Endothelial cell of umbilical vein (primary cell): Measurements from ENCODE around the gene PRKAR1A. TPM values are rescaled to one million over a fixed set of nuclear protein-coding genes. Genes with fewer than 3 reads are reported as not detected.

ENCODE experiments used
- BruUV-seq: library from RNA; stranded (reverse); fragments of 400-500 nt; replicated peaks from 2 replicates; lab custom pipeline; 2021; lab: Mats Ljungman, UMichigan
- CTCF ChIA-PET: fragments of 300-600, 350-600 bp; sonication (Branson Sonifier 250); formaldehyde crosslinking; loops from one replicate; lab custom pipeline; 2021; ENCODE audit warnings: antibody characterized with exemption, inconsistent platforms; lab: Charles Lee
- POLR2A ChIA-PET: fragments of 300-600, 350-600 bp; sonication (Branson Sonifier 250); formaldehyde crosslinking; loops from one replicate; lab custom pipeline; 2021; ENCODE audit warnings: antibody characterized with exemption, inconsistent platforms; lab: Charles Lee
- DNase-seq: peaks from one replicate; pipeline ENCODE4 v3.0.0-alpha.2; 2011; ENCODE audit warnings: low read depth, low spot score
- FAIRE-seq: peaks from 2 replicates; lab custom pipeline; 2011; peaks lifted over from hg19 to GRCh38; lab: Jason Lieb, UNC
- H2AFZ ChIP-seq: 2 replicates; pipeline ENCODE4 v1.6.0; 2012; ENCODE audit warnings: low read depth, low read length, control low read depth, inconsistent platforms
- H3K27ac ChIP-seq: 2 replicates; pipeline ENCODE4 v1.5.1; 2011; ENCODE audit warnings: low read depth, mild to moderate bottlenecking, control low read depth, low read length, moderate library complexity; ENCODE audit not compliant: insufficient read depth
- H3K27me3 ChIP-seq, 2 experiments: 2 replicates each; pipeline versions ENCODE4 v1.6.0 to v1.6.1; 2011; ENCODE audit warnings: low read length in 2 of 2, mixed read lengths in 1 of 2; ENCODE audit not compliant: control insufficient read depth in 2 of 2, insufficient read depth in 2 of 2
- H3K36me3 ChIP-seq, 2 experiments: 2 replicates in 1 of 2; 3 replicates in 1 of 2; pipeline ENCODE4 v1.5.1; 2011; ENCODE audit warnings: low read length in 2 of 2, mild to moderate bottlenecking in 1 of 2, moderate library complexity in 1 of 2; ENCODE audit not compliant: control insufficient read depth in 2 of 2, insufficient read depth in 2 of 2; ENCODE audit errors: extremely low read depth in 1 of 2
- H3K4me1 ChIP-seq: 3 replicates; pipeline ENCODE4 v1.5.1; 2011; ENCODE audit warnings: mild to moderate bottlenecking, low read length; ENCODE audit not compliant: control insufficient read depth, insufficient read depth; ENCODE audit errors: extremely low read depth
- H3K4me2 ChIP-seq: 2 replicates; pipeline ENCODE4 v1.6.1; 2011; ENCODE audit warnings: low read length, control low read depth, mixed read lengths; ENCODE audit not compliant: insufficient read depth
- H3K4me3 ChIP-seq, 3 experiments: fragments of 200-600 bp in 1 of 3; sonication (generic), shearing (Covaris generic) in 1 of 3; replicated peaks in 1 of 3; 2 replicates each; pipeline ENCODE4 v1.5.1; 2011 to 2016; ENCODE audit warnings: control low read depth in 3 of 3, low read length in 3 of 3, mild to moderate bottlenecking in 2 of 3, inconsistent platforms in 1 of 3, low read depth in 1 of 3, moderate library complexity in 1 of 3; ENCODE audit not compliant: insufficient read depth in 1 of 3
- H3K79me2 ChIP-seq: 2 replicates; pipeline ENCODE4 v1.6.0; 2012; ENCODE audit warnings: low read length, inconsistent platforms; ENCODE audit not compliant: control insufficient read depth, insufficient read depth
- H3K9ac ChIP-seq: replicated peaks from 2 replicates; pipeline ENCODE3; 2011; ENCODE audit warnings: low read length, control low read depth; ENCODE audit not compliant: insufficient read depth; ENCODE audit errors: extremely low read depth
- H3K9me1 ChIP-seq: replicated peaks from 3 replicates; pipeline ENCODE4 v1.6.0; 2011; ENCODE audit warnings: mild to moderate bottlenecking, low read length; ENCODE audit not compliant: control insufficient read depth, insufficient read depth; ENCODE audit errors: extremely low read depth
- H3K9me3 ChIP-seq: replicated peaks from 2 replicates; pipeline ENCODE4 v1.5.1; 2012; ENCODE audit warnings: low read length, inconsistent platforms; ENCODE audit not compliant: control insufficient read depth, insufficient read depth
- H4K20me1 ChIP-seq: replicated peaks from 2 replicates; pipeline ENCODE3; 2011; ENCODE audit warnings: mild to moderate bottlenecking, low read length; ENCODE audit not compliant: control insufficient read depth, insufficient read depth; ENCODE audit errors: extremely low read depth
- EZH2 ChIP-seq: IDR thresholded peaks from 2 replicates; pipeline ENCODE4 v1.6.1; 2012; ENCODE audit warnings: borderline replicate concordance, low read depth, mild to moderate bottlenecking, moderate library complexity, low read length, inconsistent platforms; ENCODE audit not compliant: severe bottlenecking
- FOS ChIP-seq: IDR thresholded peaks from 2 replicates; pipeline ENCODE4 v1.6.1; 2011; ENCODE audit warnings: mild to moderate bottlenecking, low read length, moderate library complexity, borderline replicate concordance; ENCODE audit not compliant: insufficient read depth
- GATA2 ChIP-seq: IDR thresholded peaks from 2 replicates; pipeline ENCODE4 v1.7.0; 2011; ENCODE audit warnings: low read depth, mild to moderate bottlenecking, moderate library complexity, mixed read lengths, low read length; ENCODE audit not compliant: insufficient read length, insufficient read depth
- JUN ChIP-seq: IDR thresholded peaks from 2 replicates; pipeline ENCODE4 v1.6.1; 2011; ENCODE audit warnings: borderline replicate concordance, low read depth; ENCODE audit not compliant: insufficient read length, insufficient read depth
- MYC ChIP-seq: IDR thresholded peaks from one replicate; pipeline ENCODE4 v1.6.1; 2011; ENCODE audit warnings: mild to moderate bottlenecking, low read depth, low read length
- POLR2A ChIP-seq: IDR thresholded peaks from 2 replicates; pipeline ENCODE4 v1.6.1; 2012; ENCODE audit warnings: low read depth, mild to moderate bottlenecking, control low read depth, low read length
- POLR2AphosphoS5 ChIP-seq: IDR thresholded peaks from 2 replicates; pipeline ENCODE4 v1.6.1; 2012; ENCODE audit warnings: low read depth, mild to moderate bottlenecking, control low read depth, low read length, moderate library complexity; ENCODE audit not compliant: insufficient read depth
- dilution Hi-C: fragments of 300-500 bp; cut with MboI; formaldehyde crosslinking; loops from one replicate; pipeline ENCODE4 v1.15.0; 2019; ENCODE audit warnings: low sequenced_read_pairs; ENCODE audit not compliant: extremely low pct_ligation_motif_present
- intact Hi-C: fragments of 100-400 bp; cut with micrococcal nuclease; formaldehyde crosslinking; loops from one replicate; pipeline ENCODE4 v1.10.0; 2022
- polyA plus RNA-seq, 4 experiments: library from polyadenylated mRNA; depleted of rRNA in 3 of 4; stranded (reverse) in 3 of 4; unstranded in 1 of 4; fragments of >200 nt; gene quantifications; 2 replicates each; pipeline versions ENCODE4 v1.2.1 to v1.2.3, GENCODE V29; 2011 to 2012; ENCODE audit warnings: missing spikeins in 1 of 4
- total RNA-seq: library from RNA; stranded (reverse); gene quantifications from 2 replicates; pipeline ENCODE4 v1.2.3, GENCODE V29; 2021
- TF ChIP-seq, protein P1 (sequence below), 2 donors: IDR thresholded peaks; 1 replicate in 1 of 2; 2 replicates in 1 of 2; pipeline ENCODE4 v1.5.1; 2011; ENCODE audit warnings: low read length in 2 of 2, mild to moderate bottlenecking in 2 of 2, moderate library complexity in 2 of 2, control low read depth in 1 of 2, inconsistent platforms in 1 of 2, low read depth in 1 of 2; ENCODE audit not compliant: insufficient read depth in 1 of 2; ENCODE audit errors: extremely low read depth in 1 of 2
- TF ChIP-seq, protein P2 (sequence below): IDR thresholded peaks from 2 replicates; pipeline ENCODE4 v1.6.1; 2011; ENCODE audit not compliant: insufficient read depth, insufficient read length

Gene PRKAR1A
- total and polyA plus RNA-seq, 2 donors (not counting 3 experiments of a cell fraction or from before 2014, with no cell fraction given), result 92.0 to 257 TPM

DNA sequence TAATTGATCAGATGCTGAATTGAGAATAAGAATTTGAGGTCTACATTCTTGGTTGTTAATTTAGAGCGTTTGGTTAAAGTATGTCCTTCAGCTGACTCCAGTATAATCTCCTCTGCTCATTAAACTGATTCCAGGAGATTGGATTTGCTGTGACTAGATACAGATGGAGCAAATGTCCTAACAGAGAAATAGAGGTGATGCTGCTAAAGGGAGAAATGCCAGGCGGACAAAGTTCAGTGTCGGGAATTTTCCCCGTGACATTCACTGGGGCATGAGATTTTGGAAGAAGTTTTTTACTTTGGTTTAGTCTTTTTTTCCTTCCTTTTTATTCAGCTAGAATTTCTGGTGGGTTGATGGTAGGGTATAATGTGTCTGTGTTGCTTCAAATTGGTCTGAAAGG, 19.0 kb downstream of the PRKAR1A start:
- H3K9me1 ChIP-seq, result no peaks in the 10 kb centered on the region
- intact Hi-C loops, result loop anchor here (5.0 kb wide), 1 partner anchor 81 kb away; no protein-coding TSS in a partner anchor
- peaks cover 28 to 33% of the 10 kb centered on the region in 2 experiments for H3K36me3 ChIP-seq
- no peak for FAIRE-seq
- no peak overlapping the region for H3K4me3 ChIP-seq
- H3K79me2 ChIP-seq, result no peaks in the 10 kb centered on the region
- dilution Hi-C loops, result no loop called here
- TF ChIP-seq FOS (no peak), EZH2 (no peak), MYC (no peak), GATA2 (no peak), JUN (no peak), POLR2A (no peak), POLR2AphosphoS5 (no peak)
- TF ChIP-seq, protein P1, sequence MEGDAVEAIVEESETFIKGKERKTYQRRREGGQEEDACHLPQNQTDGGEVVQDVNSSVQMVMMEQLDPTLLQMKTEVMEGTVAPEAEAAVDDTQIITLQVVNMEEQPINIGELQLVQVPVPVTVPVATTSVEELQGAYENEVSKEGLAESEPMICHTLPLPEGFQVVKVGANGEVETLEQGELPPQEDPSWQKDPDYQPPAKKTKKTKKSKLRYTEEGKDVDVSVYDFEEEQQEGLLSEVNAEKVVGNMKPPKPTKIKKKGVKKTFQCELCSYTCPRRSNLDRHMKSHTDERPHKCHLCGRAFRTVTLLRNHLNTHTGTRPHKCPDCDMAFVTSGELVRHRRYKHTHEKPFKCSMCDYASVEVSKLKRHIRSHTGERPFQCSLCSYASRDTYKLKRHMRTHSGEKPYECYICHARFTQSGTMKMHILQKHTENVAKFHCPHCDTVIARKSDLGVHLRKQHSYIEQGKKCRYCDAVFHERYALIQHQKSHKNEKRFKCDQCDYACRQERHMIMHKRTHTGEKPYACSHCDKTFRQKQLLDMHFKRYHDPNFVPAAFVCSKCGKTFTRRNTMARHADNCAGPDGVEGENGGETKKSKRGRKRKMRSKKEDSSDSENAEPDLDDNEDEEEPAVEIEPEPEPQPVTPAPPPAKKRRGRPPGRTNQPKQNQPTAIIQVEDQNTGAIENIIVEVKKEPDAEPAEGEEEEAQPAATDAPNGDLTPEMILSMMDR (IDR thresholded peaks at IDR 0.05; ENCODE audit: extremely low read depth in 1 of 2, insufficient read depth in 1 of 2, low read depth in 1 of 2, low read length in 2 of 2), result no peak
- TF ChIP-seq, protein P2, sequence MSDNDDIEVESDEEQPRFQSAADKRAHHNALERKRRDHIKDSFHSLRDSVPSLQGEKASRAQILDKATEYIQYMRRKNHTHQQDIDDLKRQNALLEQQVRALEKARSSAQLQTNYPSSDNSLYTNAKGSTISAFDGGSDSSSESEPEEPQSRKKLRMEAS, result no peak
- H3K27ac ChIP-seq, result no peak overlapping the region
- no peak overlapping the region for H3K9ac ChIP-seq
- no peaks in the 10 kb centered on the region for H4K20me1 ChIP-seq
- H2AFZ ChIP-seq, result no peak overlapping the region
- BruUV-seq, result no TSS peak
- CTCF ChIA-PET, result no interaction called here
- H3K4me2 ChIP-seq, result no peak overlapping the region
- H3K4me1 ChIP-seq, result peaks cover 2% of the 10 kb centered on the region
- POLR2A ChIA-PET, result no interaction called here
- DNase-seq, result no peak
- no peaks in the 10 kb centered on the region for H3K9me3 ChIP-seq
- no peaks in the 10 kb centered on the region for H3K27me3 ChIP-seq
